SK-N-MC (cell line): ENCODE data around the gene FHAD1.

ENCODE experiments used
- DNase-seq: peaks from one replicate; pipeline ENCODE4 v3.0.0-alpha.2; 2011; ENCODE audit warnings: low read depth, low spot score
- H3K27ac ChIP-seq: fragments of 200-600 bp; sonication (generic); 2 replicates; pipeline ENCODE4 v1.5.1; 2016; ENCODE audit warnings: mixed run types
- H3K36me3 ChIP-seq: fragments of 200-600 bp; sonication (generic); 2 replicates; pipeline ENCODE4 v1.6.1; 2017; ENCODE audit warnings: antibody characterized with exemption, low read length, mixed read lengths; ENCODE audit not compliant: insufficient read depth
- H3K4me3 ChIP-seq: fragments of 200-600 bp; sonication (generic); 2 replicates; pipeline ENCODE4 v1.5.1; 2016
- H3K9ac ChIP-seq: fragments of 200-600 bp; sonication (generic); 2 replicates; pipeline ENCODE4 v1.8.0; 2017; ENCODE audit warnings: mixed run types, mixed read lengths; ENCODE audit not compliant: insufficient read length
- H3K9me3 ChIP-seq: fragments of 200-600 bp; sonication (generic); 2 replicates; pipeline ENCODE4 v1.6.1; 2017; ENCODE audit warnings: low read depth, mild to moderate bottlenecking, antibody characterized with exemption, low read length, moderate library complexity, mixed read lengths
- EZH2 ChIP-seq: fragments of 200-600 bp; sonication (generic); IDR thresholded peaks from one replicate; pipeline ENCODE4 v1.6.1; 2017; ENCODE audit warnings: antibody characterized with exemption
- FOXP2 ChIP-seq: optimal IDR thresholded peaks from 2 replicates; pipeline ENCODE3; 2011; ENCODE audit warnings: mild to moderate bottlenecking, moderate library complexity; ENCODE audit not compliant: insufficient read depth; ENCODE audit errors: extremely low read length, control extremely low read depth
- POLR2AphosphoS5 ChIP-seq: IDR thresholded peaks from 2 replicates; pipeline ENCODE4 v1.6.1; 2012; ENCODE audit warnings: mild to moderate bottlenecking, low read depth, low read length, borderline replicate concordance

Gene FHAD1

DNA sequence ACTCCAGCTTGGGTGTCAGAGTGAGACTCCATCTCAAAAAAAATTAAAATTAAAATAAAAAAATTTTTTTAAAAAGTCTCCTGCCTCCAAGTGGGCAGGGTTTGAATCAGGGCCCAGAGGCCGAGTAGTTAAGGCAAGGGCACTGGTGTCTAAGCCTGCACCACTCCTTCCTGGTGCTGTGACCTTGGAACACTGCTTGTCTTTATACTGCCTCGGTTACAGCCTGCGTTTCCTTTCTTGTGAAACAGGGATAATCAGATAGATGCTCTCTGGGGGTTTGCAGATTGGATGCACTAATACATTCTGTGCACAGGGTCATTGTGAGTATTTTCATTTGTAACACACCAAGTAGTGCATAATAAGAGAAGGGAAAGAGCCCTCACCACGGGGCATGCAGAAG is 104.3 kb downstream of the FHAD1 start:
- H3K36me3 ChIP-seq: no peaks in the 10 kb centered on the region
- H3K9ac ChIP-seq: no peak overlapping the region
- no peaks in the 10 kb centered on the region for H3K9me3 ChIP-seq
- no peak overlapping the region for H3K4me3 ChIP-seq
- H3K27ac ChIP-seq: no peak overlapping the region
- no peak for TF ChIP-seq POLR2AphosphoS5
- no peak for TF ChIP-seq FOXP2
- no peak for TF ChIP-seq EZH2
- no peak for DNase-seq

GRCh38 chr1:15352128-15352957 is 105.3 kb downstream of the FHAD1 start:
- Histone ChIP-seq H3K27ac (no peak overlapping the region), H3K4me3 (no peak overlapping the region), H3K36me3 (no peaks in the 10 kb centered on the region), H3K9me3 (no peaks in the 10 kb centered on the region), H3K9ac (no peak overlapping the region)
- no peak for DNase-seq
- TF ChIP-seq FOXP2: no peak
- TF ChIP-seq POLR2AphosphoS5: no peak

GRCh38 chr1:15353839-15354579 is 107.0 kb downstream of the FHAD1 start:
- Histone ChIP-seq H3K4me3 (no peak overlapping the region), H3K9ac (no peak overlapping the region), H3K27ac (no peak overlapping the region), H3K9me3 (no peaks in the 10 kb centered on the region), H3K36me3 (no peaks in the 10 kb centered on the region)
- no peak for DNase-seq
- no peak for TF ChIP-seq FOXP2
- no peak for TF ChIP-seq EZH2
- TF ChIP-seq POLR2AphosphoS5: no peak

DNA sequence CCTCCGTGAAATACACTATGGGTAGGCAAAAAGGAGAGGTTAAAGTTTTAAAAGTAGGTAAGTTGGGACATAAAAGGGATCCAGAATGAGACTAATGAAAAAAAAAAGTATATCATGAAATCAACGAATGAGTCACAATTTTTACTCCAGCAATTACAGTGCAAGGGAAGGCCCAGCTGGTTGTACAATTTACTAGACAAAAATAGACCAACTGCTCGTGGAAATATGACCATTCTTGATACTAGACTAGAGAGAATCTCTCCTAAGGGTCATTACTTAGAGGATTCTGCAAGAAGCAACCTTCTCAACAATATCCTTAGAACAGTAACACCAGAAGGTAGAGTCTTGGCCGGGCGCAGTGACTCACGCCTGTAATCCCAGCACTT is 107.5 kb downstream of the FHAD1 start:
- DNase-seq: no peak
- Histone ChIP-seq H3K9me3 (no peaks in the 10 kb centered on the region), H3K9ac (no peak overlapping the region), H3K36me3 (no peaks in the 10 kb centered on the region), H3K4me3 (no peak overlapping the region), H3K27ac (no peak overlapping the region)
- no peak for TF ChIP-seq FOXP2
- no peak for TF ChIP-seq POLR2AphosphoS5
- no peak for TF ChIP-seq EZH2

DNA sequence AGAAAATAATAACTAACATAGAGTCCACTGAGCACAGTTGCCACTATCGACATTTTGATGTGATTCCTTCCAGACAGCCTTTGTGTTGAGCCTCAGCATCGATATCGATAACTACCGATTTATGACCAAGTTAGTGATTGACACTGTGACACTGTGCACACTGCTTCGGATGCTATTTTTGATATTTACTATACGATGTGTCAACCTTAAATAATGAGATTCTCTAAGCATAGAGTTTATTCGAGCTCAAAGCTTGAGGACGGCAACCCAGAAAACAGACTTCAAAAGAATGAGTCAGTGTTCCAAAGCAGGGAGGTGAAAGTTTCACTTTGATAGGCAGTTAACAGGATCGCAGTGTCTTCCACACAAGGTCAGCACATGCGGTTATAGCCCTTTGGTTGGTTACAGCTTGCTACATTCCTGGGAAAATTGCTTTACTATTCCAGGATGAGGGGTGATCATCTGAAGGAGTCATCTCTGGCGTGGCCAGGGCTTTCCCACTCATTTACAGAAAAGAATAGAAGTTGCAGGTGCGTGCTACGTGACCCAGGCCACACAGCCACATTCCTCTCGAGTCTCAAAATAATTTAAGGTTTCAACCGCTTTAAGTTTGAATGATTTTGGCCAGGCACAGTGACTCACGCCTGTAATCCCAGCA is 109.1 kb downstream of the FHAD1 start:
- Histone ChIP-seq H3K36me3 (no peaks in the 10 kb centered on the region), H3K27ac (no peak overlapping the region), H3K9me3 (no peaks in the 10 kb centered on the region), H3K4me3 (no peak overlapping the region), H3K9ac (no peak overlapping the region)
- no peak for DNase-seq
- no peak for TF ChIP-seq FOXP2
- TF ChIP-seq POLR2AphosphoS5: no peak
- no peak for TF ChIP-seq EZH2

GRCh38 chr1:15357612-15358207 is 110.7 kb downstream of the FHAD1 start:
- Histone ChIP-seq H3K36me3 (no peaks in the 10 kb centered on the region), H3K4me3 (no peak overlapping the region), H3K9me3 (no peaks in the 10 kb centered on the region), H3K27ac (no peak overlapping the region), H3K9ac (no peak overlapping the region)
- no peak for DNase-seq
- TF ChIP-seq EZH2: no peak
- TF ChIP-seq POLR2AphosphoS5: no peak
- no peak for TF ChIP-seq FOXP2

- DNase-seq: no peak
- H3K4me3 ChIP-seq: no peak overlapping the region
- H3K9me3 ChIP-seq: no peaks in the 10 kb centered on the region
- H3K36me3 ChIP-seq: no peaks in the 10 kb centered on the region
- TF ChIP-seq EZH2 (no peak), POLR2AphosphoS5 (no peak), FOXP2 (no peak)
- no peak overlapping the region for H3K27ac ChIP-seq
- H3K9ac ChIP-seq: no peak overlapping the region
Measured at GRCh38 chr1:15358565-15359133, 111.6 kb downstream of the FHAD1 start.

- TF ChIP-seq FOXP2: no peak
- no peak for TF ChIP-seq POLR2AphosphoS5
- no peak overlapping the region for H3K4me3 ChIP-seq
- H3K9ac ChIP-seq: no peak overlapping the region
- H3K9me3 ChIP-seq: no peaks in the 10 kb centered on the region
- no peak overlapping the region for H3K27ac ChIP-seq
- H3K36me3 ChIP-seq: no peaks in the 10 kb centered on the region
- no peak for DNase-seq
Measured at GRCh38 chr1:15360700-15361099, 113.7 kb downstream of the FHAD1 start.
